Liver (tissue), 9 donors: ENCODE measurements around the gene EXOC4. TPM values are rescaled to one million over a fixed set of nuclear protein-coding genes. Genes with fewer than 3 reads are reported as not detected.

Source experiments
- DNase-seq: peaks from one replicate; pipeline ENCODE4 v3.0.0-alpha.2; 2017; ENCODE audit warnings: low spot score
- H3K27ac ChIP-seq, 2 donors: one replicate each; pipeline ENCODE4 v1.7.0; 2013; ENCODE audit warnings: inconsistent platforms in 2 of 2, low read length in 2 of 2, control low read depth in 1 of 2, low read depth in 1 of 2, mild to moderate bottlenecking in 1 of 2
- H3K27me3 ChIP-seq, 4 donors: one replicate each; pipeline versions ENCODE4 v1.6.1 to v1.7.0; 2013; ENCODE audit warnings: low read length in 3 of 4, inconsistent platforms in 1 of 4, mild to moderate bottlenecking in 1 of 4, moderate library complexity in 1 of 4; ENCODE audit not compliant: control insufficient read depth in 4 of 4, insufficient read depth in 4 of 4
- H3K36me3 ChIP-seq, 4 donors: one replicate each; pipeline versions ENCODE4 v1.6.1 to v1.7.0; 2013; ENCODE audit warnings: low read length in 3 of 4, mild to moderate bottlenecking in 3 of 4, low read depth in 1 of 4, moderate library complexity in 1 of 4; ENCODE audit not compliant: control insufficient read depth in 4 of 4, insufficient read depth in 3 of 4
- H3K4me1 ChIP-seq, 4 donors: one replicate each; pipeline versions ENCODE4 v1.6.1 to v1.7.0; 2013; ENCODE audit warnings: low read length in 3 of 4, mild to moderate bottlenecking in 3 of 4, moderate library complexity in 1 of 4; ENCODE audit not compliant: control insufficient read depth in 4 of 4, insufficient read depth in 4 of 4
- H3K4me3 ChIP-seq, 3 donors: one replicate each; pipeline versions ENCODE4 v1.6.1 to v1.7.0; 2013; ENCODE audit warnings: low read length in 3 of 3, control low read depth in 1 of 3, low read depth in 1 of 3, mild to moderate bottlenecking in 1 of 3
- H3K9ac ChIP-seq, 2 donors: one replicate each; pipeline ENCODE4 v1.7.0; 2013; ENCODE audit warnings: low read length in 2 of 2, mild to moderate bottlenecking in 2 of 2, moderate library complexity in 2 of 2, control low read depth in 1 of 2, low read depth in 1 of 2
- H3K9me3 ChIP-seq, 4 donors: one replicate each; pipeline versions ENCODE4 v1.6.1 to v1.7.0; 2013; ENCODE audit warnings: low read length in 3 of 4; ENCODE audit not compliant: control insufficient read depth in 4 of 4
- CTCF ChIP-seq: fragments of 150-350 bp; IDR thresholded peaks from 2 replicates; pipeline ENCODE4 v1.5.1; 2017; ENCODE audit warnings: improper control_type of control experiment, low read depth, low read length; ENCODE audit not compliant: missing input control
- EGR1 ChIP-seq, 2 donors: IDR thresholded peaks; 2 replicates each; pipeline ENCODE4 v1.6.1; 2016 to 2018; ENCODE audit warnings: antibody characterized with exemption in 2 of 2, low read depth in 2 of 2
- FOXA1 ChIP-seq: IDR thresholded peaks from 2 replicates; pipeline ENCODE4 v1.6.1; 2016; ENCODE audit warnings: antibody characterized with exemption
- FOXA2 ChIP-seq: IDR thresholded peaks from 2 replicates; pipeline ENCODE4 v1.6.1; 2016; ENCODE audit warnings: antibody characterized with exemption
- GABPA ChIP-seq, 2 donors: IDR thresholded peaks in 1 of 2; conservative IDR thresholded peaks in 1 of 2; 2 replicates each; pipeline ENCODE4 v1.6.1; 2016; ENCODE audit warnings: antibody characterized with exemption in 2 of 2, mild to moderate bottlenecking in 1 of 2, moderate library complexity in 1 of 2
- HNF4A ChIP-seq, 2 donors: conservative IDR thresholded peaks; 2 replicates each; pipeline ENCODE4 v1.6.1; 2016; ENCODE audit warnings: antibody characterized with exemption in 2 of 2, mild to moderate bottlenecking in 2 of 2
- HNF4G ChIP-seq: IDR thresholded peaks from 2 replicates; pipeline ENCODE4 v1.6.1; 2016; ENCODE audit warnings: antibody characterized with exemption
- JUND ChIP-seq, 2 donors: IDR thresholded peaks; 2 replicates each; pipeline ENCODE4 v1.6.1; 2016; ENCODE audit warnings: antibody characterized with exemption in 2 of 2
- NR2F2 ChIP-seq: IDR thresholded peaks from 2 replicates; pipeline ENCODE4 v1.6.1; 2016; ENCODE audit warnings: antibody characterized with exemption
- RAD21 ChIP-seq, 2 donors: IDR thresholded peaks; 2 replicates each; pipeline ENCODE4 v1.6.1; 2016; ENCODE audit warnings: antibody characterized with exemption in 2 of 2, mild to moderate bottlenecking in 2 of 2
- REST ChIP-seq: IDR thresholded peaks from 2 replicates; pipeline ENCODE4 v1.6.1; 2016; ENCODE audit warnings: antibody characterized with exemption, mild to moderate bottlenecking
- RXRA ChIP-seq, 2 donors: IDR thresholded peaks; 2 replicates each; pipeline ENCODE4 v1.6.1; 2017 to 2018; ENCODE audit warnings: antibody characterized with exemption in 2 of 2, mild to moderate bottlenecking in 1 of 2
- SP1 ChIP-seq: IDR thresholded peaks from 2 replicates; pipeline ENCODE4 v1.6.1; 2018; ENCODE audit warnings: antibody characterized with exemption, mild to moderate bottlenecking
- TAF1 ChIP-seq: conservative IDR thresholded peaks from 2 replicates; pipeline ENCODE4 v1.6.1; 2016; ENCODE audit warnings: antibody characterized with exemption, mild to moderate bottlenecking
- YY1 ChIP-seq: IDR thresholded peaks from 2 replicates; pipeline ENCODE4 v1.6.1; 2016; ENCODE audit warnings: antibody characterized with exemption, mild to moderate bottlenecking
- WGBS: extraction: QIAGEN DNeasy Blood & Tissue Kit; methylation state at CpG from one replicate; pipeline ENCODE4 v1.1.7; 2013; 5-methylcytosine and 5-hydroxymethylcytosine counted together
- polyA plus RNA-seq, 2 donors: library from polyadenylated mRNA; stranded (reverse) in 1 of 2; unstranded in 1 of 2; fragments of 200-250 nt in 1 of 2; fragments of >200 nt in 1 of 2; fragmentation: Nextera tagmentation in 1 of 2; extraction: Ambion mirVana in 1 of 2; gene quantifications; one replicate each; pipeline versions ENCODE4 v1.2.1 to v1.2.3, GENCODE V29; 2013 to 2015
- total RNA-seq, 2 donors: library from RNA; depleted of rRNA; stranded (reverse); fragments of >200 nt; gene quantifications; one replicate each; pipeline ENCODE4 v1.2.3, GENCODE V29; 2014
- TF ChIP-seq, protein P1 (sequence below): IDR thresholded peaks from 2 replicates; pipeline ENCODE4 v1.6.1; 2016; ENCODE audit warnings: antibody characterized with exemption
- TF ChIP-seq, protein P2 (sequence below): IDR thresholded peaks from 2 replicates; pipeline ENCODE4 v1.6.1; 2016; ENCODE audit warnings: antibody characterized with exemption
- donor health status: healthy.
- donor health status: healthy.
- donor health status: healthy.
- donor health status: healthy.
- donor health status: healthy.

EXOC4 gene
- total and polyA plus RNA-seq, 4 donors: 9.5 to 55.9 (median 23.6) TPM

DNA sequence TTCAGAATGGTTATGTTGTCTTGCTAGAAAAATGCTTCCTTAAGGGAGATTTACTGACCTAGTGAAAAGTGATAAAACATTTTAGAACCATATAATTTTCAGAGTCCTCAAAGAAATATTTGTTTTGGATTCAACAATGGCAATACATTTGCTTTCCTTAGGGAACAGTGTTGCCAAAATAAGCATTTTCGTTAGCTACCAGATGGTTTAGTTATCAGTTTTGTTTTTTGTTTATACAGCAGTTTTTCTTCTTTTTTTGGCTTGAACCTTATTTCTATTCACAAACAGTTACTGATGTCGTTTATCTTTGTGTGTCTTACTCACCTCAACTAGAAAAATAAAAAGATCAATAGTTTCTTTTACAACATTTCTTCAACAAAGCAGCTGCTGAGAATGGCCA, 48.6 kb downstream of the EXOC4 start:
- Histone ChIP-seq H3K27ac (no peak overlapping the region), H3K36me3 (peaks cover 0 to 5% (median 0%) of the 10 kb centered on the region in 4 donors), H3K4me3 (no peak overlapping the region), H3K9me3 (no peaks in the 10 kb centered on the region), H3K4me1 (peaks cover 0 to 7% (median 1%) of the 10 kb centered on the region in 4 donors), H3K9ac (no peak overlapping the region), H3K27me3 (no peaks in the 10 kb centered on the region)
- 20% methylated on average over 2 of the region's 2 CpGs for WGBS
- no peak for TF ChIP-seq FOXA1
- TF ChIP-seq TAF1: no peak
- no peak for DNase-seq

- no peaks in the 10 kb centered on the region for H3K27me3 ChIP-seq
- peaks cover 2 to 18% (median 15%) of the 10 kb centered on the region in 4 donors for H3K36me3 ChIP-seq
- H3K27ac ChIP-seq: no peak overlapping the region
- DNase-seq: no peak
- TF ChIP-seq, protein P1, sequence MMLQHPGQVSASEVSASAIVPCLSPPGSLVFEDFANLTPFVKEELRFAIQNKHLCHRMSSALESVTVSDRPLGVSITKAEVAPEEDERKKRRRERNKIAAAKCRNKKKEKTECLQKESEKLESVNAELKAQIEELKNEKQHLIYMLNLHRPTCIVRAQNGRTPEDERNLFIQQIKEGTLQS: no peak
- TF ChIP-seq FOXA2: no peak
- no peak for TF ChIP-seq GABPA (IDR thresholded peaks at IDR 0.05 in 1 of 2, conservative IDR thresholded peaks at IDR 0.05 in 1 of 2)
- no peak for TF ChIP-seq NR2F2
- TF ChIP-seq EGR1 (IDR thresholded peaks at IDR 0.05; ENCODE audit: low read depth in 2 of 2): no peak
- no peak for TF ChIP-seq HNF4G
- no peak for TF ChIP-seq RXRA (IDR thresholded peaks at IDR 0.05)
- no peak for TF ChIP-seq RAD21 (IDR thresholded peaks at IDR 0.05)
- TF ChIP-seq HNF4A (conservative IDR thresholded peaks at IDR 0.05): no peak
- TF ChIP-seq JUND (IDR thresholded peaks at IDR 0.05): no peak
- TF ChIP-seq CTCF: no peak
- no peak for TF ChIP-seq SP1
- TF ChIP-seq, protein P2, sequence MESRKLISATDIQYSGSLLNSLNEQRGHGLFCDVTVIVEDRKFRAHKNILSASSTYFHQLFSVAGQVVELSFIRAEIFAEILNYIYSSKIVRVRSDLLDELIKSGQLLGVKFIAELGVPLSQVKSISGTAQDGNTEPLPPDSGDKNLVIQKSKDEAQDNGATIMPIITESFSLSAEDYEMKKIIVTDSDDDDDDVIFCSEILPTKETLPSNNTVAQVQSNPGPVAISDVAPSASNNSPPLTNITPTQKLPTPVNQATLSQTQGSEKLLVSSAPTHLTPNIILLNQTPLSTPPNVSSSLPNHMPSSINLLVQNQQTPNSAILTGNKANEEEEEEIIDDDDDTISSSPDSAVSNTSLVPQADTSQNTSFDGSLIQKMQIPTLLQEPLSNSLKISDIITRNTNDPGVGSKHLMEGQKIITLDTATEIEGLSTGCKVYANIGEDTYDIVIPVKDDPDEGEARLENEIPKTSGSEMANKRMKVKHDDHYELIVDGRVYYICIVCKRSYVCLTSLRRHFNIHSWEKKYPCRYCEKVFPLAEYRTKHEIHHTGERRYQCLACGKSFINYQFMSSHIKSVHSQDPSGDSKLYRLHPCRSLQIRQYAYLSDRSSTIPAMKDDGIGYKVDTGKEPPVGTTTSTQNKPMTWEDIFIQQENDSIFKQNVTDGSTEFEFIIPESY: no peak
- no peak for TF ChIP-seq YY1
- TF ChIP-seq TAF1: no peak
- peaks cover 0 to 7% (median 1%) of the 10 kb centered on the region in 4 donors for H3K4me1 ChIP-seq
- no peaks in the 10 kb centered on the region for H3K9me3 ChIP-seq
- 100% methylated on average over 1 of the region's 1 CpG for WGBS
- H3K4me3 ChIP-seq: no peak overlapping the region
- H3K9ac ChIP-seq: no peak overlapping the region
These were observed 50.5 kb downstream of the EXOC4 start for GRCh38 chr7:133303372-133303771.

DNA sequence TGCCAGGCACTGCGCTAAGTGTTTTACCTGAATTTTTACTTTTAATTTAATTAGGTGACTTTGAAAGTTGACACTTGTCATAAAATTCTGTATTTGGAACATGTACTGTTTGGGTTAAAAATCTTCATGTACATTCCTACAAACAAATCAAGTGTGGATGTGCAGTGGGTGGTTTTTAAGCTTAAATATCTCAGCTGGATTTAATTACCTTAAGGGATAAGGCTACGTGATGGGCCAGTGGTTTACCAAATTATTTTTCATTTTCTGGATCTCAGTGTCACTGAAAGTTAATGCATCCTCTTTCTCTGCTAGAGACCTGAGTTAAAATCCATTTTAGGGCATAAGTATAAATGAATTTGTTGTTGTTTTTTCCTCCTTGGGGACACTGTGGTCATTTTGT, 51.1 kb downstream of the EXOC4 start:
- WGBS: 98% methylated on average over 2 of the region's 2 CpGs
- no peak overlapping the region for H3K4me3 ChIP-seq
- H3K9ac ChIP-seq: no peak overlapping the region
- peaks cover 0 to 7% (median 1%) of the 10 kb centered on the region in 4 donors for H3K4me1 ChIP-seq
- no peak overlapping the region for H3K27ac ChIP-seq
- peaks cover 2 to 20% (median 17%) of the 10 kb centered on the region in 4 donors for H3K36me3 ChIP-seq
- H3K9me3 ChIP-seq: no peaks in the 10 kb centered on the region
- no peak for DNase-seq
- no peaks in the 10 kb centered on the region for H3K27me3 ChIP-seq
- TF ChIP-seq CTCF: no peak
- TF ChIP-seq SP1: no peak
- TF ChIP-seq FOXA2: no peak
- no peak for TF ChIP-seq JUND (IDR thresholded peaks at IDR 0.05)
- TF ChIP-seq EGR1 (IDR thresholded peaks at IDR 0.05; ENCODE audit: low read depth in 2 of 2): no peak
- no peak for TF ChIP-seq REST
- no peak for TF ChIP-seq YY1
